Measurements from ENCODE around the gene HS3ST5. TPM values are rescaled to one million over a fixed set of nuclear protein-coding genes. Genes with fewer than 3 reads are reported as not detected.

The HS3ST5 gene
- total RNA-seq, 1 experiment from 2014 or later, result not detected

- TF ChIP-seq YY1 (IDR thresholded peaks at IDR 0.05; ENCODE audit: extremely low read depth, insufficient replicate concordance, low read depth, low read length), result no peak
- no peak for TF ChIP-seq SP1 (IDR thresholded peaks at IDR 0.05; ENCODE audit: low read depth)
- no peak for TF ChIP-seq SIN3A (IDR thresholded peaks at IDR 0.05; ENCODE audit: low read depth)
- TF ChIP-seq ATF3 (IDR thresholded peaks at IDR 0.05), result no peak
- TF ChIP-seq EZH2phosphoT487 (IDR thresholded peaks at IDR 0.05; ENCODE audit: borderline replicate concordance), result no peak
- TF ChIP-seq POLR2A (IDR thresholded peaks at IDR 0.05; ENCODE audit: borderline replicate concordance, extremely low read depth, insufficient read depth, insufficient read length), result no peak
Measured at GRCh38 chr6:114081730-114082129, 261.1 kb downstream of the HS3ST5 start (continued).

GRCh38 chr6:114080891-114081510 lies 261.8 kb downstream of the HS3ST5 start:
- intact Hi-C loops (cut with micrococcal nuclease), result no loop called here
- no peak for DNase-seq (ENCODE audit: low read depth, low spot score)
- no peaks in the 10 kb centered on the region; the same call in 1 of the 2 replicates for H3K27me3 ChIP-seq (ENCODE audit: insufficient read depth, low read length)
- no peaks in the 10 kb centered on the region for H3K79me2 ChIP-seq (ENCODE audit: insufficient read depth, low read length)
- RAD21 ChIA-PET (ENCODE audit: low non-redundant PET in 1 of 2, low total read pairs in 2 of 2, uncharacterized antibody in 2 of 2, unreplicated experiment in 2 of 2), result no interaction called here
- H3K9me2 ChIP-seq (ENCODE audit: insufficient read depth), result 0 out of 2 replicates have a peak, but pooled peaks cover 4% of the 10 kb centered on the region
- H3K9ac ChIP-seq (ENCODE audit: low read length), result no peak overlapping the region
- H3K9me3 ChIP-seq (ENCODE audit: control insufficient read depth in 1 of 2, insufficient read depth in 1 of 2, low read depth in 1 of 2, low read length in 2 of 2), result no peaks in the 10 kb centered on the region
- H3K36me3 ChIP-seq (ENCODE audit: control insufficient read depth in 1 of 2, insufficient read depth in 2 of 2, low read length in 2 of 2), result no peaks in the 10 kb centered on the region
- H3K4me1 ChIP-seq (ENCODE audit: control insufficient read depth in 1 of 2, insufficient read depth in 2 of 2, low read length in 2 of 2), result no peaks in the 10 kb centered on the region
- no TSS peak for BruUV-seq (replicated peaks)
- TF ChIP-seq ZFX (IDR thresholded peaks at IDR 0.05) (no peak), TCF7L2 (IDR thresholded peaks at IDR 0.05; ENCODE audit: borderline replicate concordance, extremely low read depth, insufficient read depth, insufficient read length) (no peak), POLR2A (IDR thresholded peaks at IDR 0.05; ENCODE audit: borderline replicate concordance, extremely low read depth, insufficient read depth, insufficient read length) (no peak), FOSL1 (IDR thresholded peaks at IDR 0.05; ENCODE audit: low read depth) (no peak), CEBPB (IDR thresholded peaks at IDR 0.05; ENCODE audit: low read depth) (no peak), EZH2phosphoT487 (IDR thresholded peaks at IDR 0.05; ENCODE audit: borderline replicate concordance) (no peak), YY1 (IDR thresholded peaks at IDR 0.05; ENCODE audit: extremely low read depth, insufficient replicate concordance, low read depth, low read length) (no peak), SIN3A (IDR thresholded peaks at IDR 0.05; ENCODE audit: low read depth) (no peak), REST (IDR thresholded peaks at IDR 0.05; ENCODE audit: low read depth) (no peak), MAX (IDR thresholded peaks at IDR 0.05) (no peak), SRF (IDR thresholded peaks at IDR 0.05; ENCODE audit: low read depth) (no peak), CBX3 (IDR thresholded peaks at IDR 0.05; ENCODE audit: low read depth) (no peak), ELF1 (IDR thresholded peaks at IDR 0.05; ENCODE audit: borderline replicate concordance, low read depth) (no peak), POLR2AphosphoS5 (IDR thresholded peaks at IDR 0.05; ENCODE audit: low read depth, low read length) (no peak), ZBTB33 (IDR thresholded peaks at IDR 0.05; ENCODE audit: extremely low read depth, insufficient replicate concordance, low read length) (no peak)
- ATAC-seq, result no peak
- no peak overlapping the region for H2AFZ ChIP-seq (ENCODE audit: low read depth, low read length, poor library complexity, severe bottlenecking)
- H3K27ac ChIP-seq (ENCODE audit: low read depth, low read length), result no peak overlapping the region
- H3K4me2 ChIP-seq (ENCODE audit: low read length), result no peak overlapping the region
- CTCF ChIA-PET, result no interaction called here
- POLR2A ChIA-PET, result no interaction called here
- no peak overlapping the region for H3K4me3 ChIP-seq (replicated peaks in 1 of 2; ENCODE audit: low read depth in 1 of 2, low read length in 2 of 2)
- H4K20me1 ChIP-seq (ENCODE audit: insufficient read depth), result no peaks in the 10 kb centered on the region

Data from HCT116 (cell line).